Measurements from ENCODE around the gene ABHD6. TPM values are rescaled to one million over a fixed set of nuclear protein-coding genes. Genes with fewer than 3 reads are reported as not detected.

The ABHD6 gene
- total RNA-seq, 1 experiment from 2014 or later, result 2.2 TPM

DNA sequence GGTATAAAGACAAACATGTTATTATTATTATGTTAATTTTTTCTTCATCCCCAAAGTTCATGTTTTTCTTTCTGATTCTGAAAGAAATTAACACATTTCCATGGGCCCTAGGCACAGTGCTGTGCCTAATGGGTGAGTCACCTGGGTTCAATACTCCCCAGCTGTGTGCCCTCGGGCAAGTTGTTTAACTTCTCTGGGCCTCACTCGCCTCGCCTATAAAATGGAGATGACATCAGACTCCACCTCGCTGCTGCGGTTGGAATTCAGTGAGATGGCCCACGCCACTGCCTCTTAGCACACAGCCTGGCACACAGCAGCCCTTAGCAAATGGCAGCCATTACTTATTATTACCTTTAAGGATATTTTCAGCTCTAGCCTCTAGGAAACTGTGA lies 49.4 kb upstream of the ABHD6 start:
- no peak overlapping the region for H2AFZ ChIP-seq (ENCODE audit: low read length)
- no peak overlapping the region for H3K23ac ChIP-seq (ENCODE audit: insufficient read length, low read depth, low read length)
- no CpG with 5 or more reads among the region's 6 CpGs for WGBS (ENCODE audit: extremely low coverage, insufficient read length, low lambda C conversion rate)
- no peak overlapping the region for H3K27ac ChIP-seq (ENCODE audit: insufficient read length, low read depth, low read length)
- no peak overlapping the region for H2AK5ac ChIP-seq (ENCODE audit: insufficient read length, low read length)
- peaks cover 5% of the 10 kb centered on the region for H4K20me1 ChIP-seq (ENCODE audit: control insufficient read depth, insufficient read depth, insufficient read length)
- no peaks in the 10 kb centered on the region for H3K79me2 ChIP-seq (ENCODE audit: insufficient read depth, low read length)
- H3K27me3 Mint-ChIP-seq (ENCODE audit: low read depth), result peaks cover 4% of the 10 kb centered on the region; the same call in 1 of the 2 replicates
- H3K36me3 Mint-ChIP-seq (ENCODE audit: insufficient read depth in 1 of 3, low read depth in 3 of 3), result no peaks in the 10 kb centered on the region
- H3K4ac ChIP-seq (ENCODE audit: low read depth, low read length), result no peak overlapping the region
- H2BK5ac ChIP-seq (ENCODE audit: insufficient read length, low read length), result no peak overlapping the region
- peaks cover 10 to 11% of the 10 kb centered on the region in 2 experiments for H3K4me1 Mint-ChIP-seq
- no peak overlapping the region for H3K4me2 ChIP-seq (ENCODE audit: insufficient read depth, insufficient read length, low read length)
- H3K79me1 ChIP-seq (ENCODE audit: insufficient read depth, low read depth, low read length, poor library complexity, severe bottlenecking), result no peaks in the 10 kb centered on the region
- H4K5ac ChIP-seq (ENCODE audit: insufficient read length, low read depth, low read length), result no peak overlapping the region
- H3K27me3 ChIP-seq (ENCODE audit: insufficient read depth, low read length), result no peaks in the 10 kb centered on the region
- no peak overlapping the region for H3K56ac ChIP-seq (ENCODE audit: insufficient read length, low read depth, low read length)
- H3K14ac ChIP-seq (ENCODE audit: insufficient read depth, low read length), result no peak overlapping the region
- H2BK20ac ChIP-seq (ENCODE audit: low read depth, low read length, poor library complexity, severe bottlenecking), result no peak overlapping the region
- no peak overlapping the region; a peak in 1 of 7 replicates for H3K27ac Mint-ChIP-seq
- TF ChIP-seq, protein P1, sequence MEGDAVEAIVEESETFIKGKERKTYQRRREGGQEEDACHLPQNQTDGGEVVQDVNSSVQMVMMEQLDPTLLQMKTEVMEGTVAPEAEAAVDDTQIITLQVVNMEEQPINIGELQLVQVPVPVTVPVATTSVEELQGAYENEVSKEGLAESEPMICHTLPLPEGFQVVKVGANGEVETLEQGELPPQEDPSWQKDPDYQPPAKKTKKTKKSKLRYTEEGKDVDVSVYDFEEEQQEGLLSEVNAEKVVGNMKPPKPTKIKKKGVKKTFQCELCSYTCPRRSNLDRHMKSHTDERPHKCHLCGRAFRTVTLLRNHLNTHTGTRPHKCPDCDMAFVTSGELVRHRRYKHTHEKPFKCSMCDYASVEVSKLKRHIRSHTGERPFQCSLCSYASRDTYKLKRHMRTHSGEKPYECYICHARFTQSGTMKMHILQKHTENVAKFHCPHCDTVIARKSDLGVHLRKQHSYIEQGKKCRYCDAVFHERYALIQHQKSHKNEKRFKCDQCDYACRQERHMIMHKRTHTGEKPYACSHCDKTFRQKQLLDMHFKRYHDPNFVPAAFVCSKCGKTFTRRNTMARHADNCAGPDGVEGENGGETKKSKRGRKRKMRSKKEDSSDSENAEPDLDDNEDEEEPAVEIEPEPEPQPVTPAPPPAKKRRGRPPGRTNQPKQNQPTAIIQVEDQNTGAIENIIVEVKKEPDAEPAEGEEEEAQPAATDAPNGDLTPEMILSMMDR (conservative IDR thresholded peaks at IDR 0.05), result no peak
- no peak overlapping the region for H4K91ac ChIP-seq (ENCODE audit: insufficient read length, low read depth, low read length)
- H2BK12ac ChIP-seq (ENCODE audit: insufficient read length, low read depth, low read length), result no peak overlapping the region
- DNase-seq, result no peak
- H3K4me1 ChIP-seq (ENCODE audit: insufficient read depth, low read length), result peaks cover 2% of the 10 kb centered on the region; the same call in 1 of the 2 replicates
- no peaks in the 10 kb centered on the region for H3K9me3 ChIP-seq (ENCODE audit: control insufficient read depth, low read depth, low read length)
- H3K4me3 Mint-ChIP-seq, result no peak overlapping the region
- no peak overlapping the region for H3K18ac ChIP-seq (ENCODE audit: insufficient read length, low read depth, low read length)
- H3K9ac ChIP-seq (ENCODE audit: extremely low read depth, insufficient read length, low read length), result no peak overlapping the region
- H3K23me2 ChIP-seq (ENCODE audit: insufficient read length, low read depth, low read length, poor library complexity, severe bottlenecking), result no peaks in the 10 kb centered on the region
- no peak overlapping the region for H2BK120ac ChIP-seq (ENCODE audit: low read depth, low read length, poor library complexity, severe bottlenecking)
- no peaks in the 10 kb centered on the region for H3K9me3 Mint-ChIP-seq
- no peak overlapping the region for H2BK15ac ChIP-seq (ENCODE audit: low read depth, low read length)
- no peak overlapping the region for H4K8ac ChIP-seq (replicated peaks; ENCODE audit: insufficient read length, low read depth, low read length)
- H3T11ph ChIP-seq (ENCODE audit: low read length), result no peak overlapping the region

Data from H9 (cell line).